ENCODE data around the gene THSD8.

THSD8 gene

GRCh38 chr19:12825254-12826131, 23.6 kb downstream of the THSD8 start:
- TF ChIP-seq, protein P1, sequence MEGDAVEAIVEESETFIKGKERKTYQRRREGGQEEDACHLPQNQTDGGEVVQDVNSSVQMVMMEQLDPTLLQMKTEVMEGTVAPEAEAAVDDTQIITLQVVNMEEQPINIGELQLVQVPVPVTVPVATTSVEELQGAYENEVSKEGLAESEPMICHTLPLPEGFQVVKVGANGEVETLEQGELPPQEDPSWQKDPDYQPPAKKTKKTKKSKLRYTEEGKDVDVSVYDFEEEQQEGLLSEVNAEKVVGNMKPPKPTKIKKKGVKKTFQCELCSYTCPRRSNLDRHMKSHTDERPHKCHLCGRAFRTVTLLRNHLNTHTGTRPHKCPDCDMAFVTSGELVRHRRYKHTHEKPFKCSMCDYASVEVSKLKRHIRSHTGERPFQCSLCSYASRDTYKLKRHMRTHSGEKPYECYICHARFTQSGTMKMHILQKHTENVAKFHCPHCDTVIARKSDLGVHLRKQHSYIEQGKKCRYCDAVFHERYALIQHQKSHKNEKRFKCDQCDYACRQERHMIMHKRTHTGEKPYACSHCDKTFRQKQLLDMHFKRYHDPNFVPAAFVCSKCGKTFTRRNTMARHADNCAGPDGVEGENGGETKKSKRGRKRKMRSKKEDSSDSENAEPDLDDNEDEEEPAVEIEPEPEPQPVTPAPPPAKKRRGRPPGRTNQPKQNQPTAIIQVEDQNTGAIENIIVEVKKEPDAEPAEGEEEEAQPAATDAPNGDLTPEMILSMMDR (IDR thresholded peaks at IDR 0.05; ENCODE audit: low read length, missing control alignments): peak; percentile 34
- no peak overlapping the region for H3K4me3 ChIP-seq (replicated peaks; ENCODE audit: low read depth, low read length)
- DNase-seq (ENCODE audit: low read depth): no peak

DNA sequence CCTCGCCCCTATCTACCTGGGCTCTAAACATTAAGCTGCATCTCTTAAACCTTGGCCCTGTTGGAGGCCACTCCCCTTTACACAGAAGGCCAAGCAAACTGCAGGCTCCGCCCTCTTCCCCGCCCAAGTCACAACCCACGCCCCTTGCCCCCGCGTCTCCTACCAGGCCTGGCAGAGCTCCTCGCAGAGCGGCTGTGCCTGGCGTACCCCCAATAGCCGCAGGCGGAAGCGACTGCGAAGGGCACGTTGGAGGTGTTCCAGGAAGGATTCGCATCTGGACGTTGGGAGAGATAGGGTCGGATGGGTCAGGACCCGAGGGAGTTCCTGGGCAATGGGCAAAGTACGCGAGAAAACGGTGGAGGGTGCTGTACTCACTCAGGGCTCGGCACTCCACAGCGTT, 26.6 kb downstream of the THSD8 start:
- H3K4me3 ChIP-seq (replicated peaks; ENCODE audit: low read depth, low read length): no peak overlapping the region
- peak; percentile 29 for DNase-seq (ENCODE audit: low read depth)
- TF ChIP-seq, protein P1 (IDR thresholded peaks at IDR 0.05; ENCODE audit: low read length, missing control alignments): no peak

DNA sequence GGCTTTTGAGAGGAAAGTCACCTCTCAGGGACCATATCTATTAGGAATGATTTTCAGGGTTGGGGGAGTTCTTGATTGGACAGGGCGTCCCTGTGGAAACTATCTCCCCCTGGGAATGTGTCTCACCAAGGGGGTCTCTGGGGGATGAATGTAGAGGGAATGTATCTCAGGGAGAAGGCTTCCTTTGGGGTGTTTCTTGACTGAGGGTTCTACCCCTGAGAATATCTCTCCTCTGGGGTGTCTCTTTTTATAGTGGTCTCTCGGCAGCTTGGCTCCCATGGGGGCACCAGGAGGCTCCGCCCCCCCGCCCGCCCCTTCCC, 31.5 kb downstream of the THSD8 start:
- H3K4me3 ChIP-seq (replicated peaks; ENCODE audit: low read depth, low read length): no peak overlapping the region
- TF ChIP-seq, protein P1 (IDR thresholded peaks at IDR 0.05; ENCODE audit: low read length, missing control alignments): no peak
- DNase-seq (ENCODE audit: low read depth): no peak

DNA sequence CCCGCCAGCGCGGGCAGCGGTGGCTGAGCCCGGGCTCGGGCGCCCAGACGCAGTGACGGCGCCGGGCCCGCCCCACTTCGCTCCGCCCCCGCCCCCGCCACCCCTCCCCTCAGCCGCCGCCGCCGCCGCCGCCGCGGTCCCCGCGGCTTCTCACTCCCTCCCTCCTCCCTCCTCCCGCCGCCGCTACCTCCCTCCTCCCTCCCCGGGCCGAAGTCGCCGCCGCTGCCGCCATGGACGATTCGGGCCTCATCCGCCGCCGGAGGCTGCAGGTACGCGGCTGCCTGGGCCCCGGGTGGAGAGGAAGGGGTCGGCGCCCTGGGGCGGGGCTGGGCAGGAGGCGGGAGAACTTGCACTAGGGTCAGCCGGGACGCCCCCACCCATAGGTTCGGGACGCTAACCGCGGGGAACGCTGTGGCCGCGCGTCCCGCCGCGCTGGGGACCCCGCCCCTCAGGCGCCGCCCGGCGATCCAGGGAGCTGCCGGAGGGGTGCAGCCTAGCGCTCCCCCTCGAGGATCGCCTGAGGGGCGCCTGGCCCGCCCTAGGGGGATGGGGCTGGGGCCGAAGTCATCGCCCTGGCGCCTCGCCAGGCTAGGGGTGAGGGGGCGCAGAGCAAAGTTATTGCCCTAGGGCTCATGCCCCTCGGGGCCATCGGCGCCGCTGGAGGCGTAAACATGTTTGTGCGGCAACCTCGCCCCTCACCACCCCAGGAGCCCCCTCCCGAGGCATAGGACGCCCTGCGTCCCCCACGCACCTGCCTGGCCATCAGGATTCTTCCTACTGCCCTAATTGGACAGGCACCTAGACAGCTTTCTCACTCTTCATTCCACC, 32.1 kb downstream of the THSD8 start:
- TF ChIP-seq, protein P1 (IDR thresholded peaks at IDR 0.05; ENCODE audit: low read length, missing control alignments): no peak
- DNase-seq (ENCODE audit: low read depth): no peak
- H3K4me3 ChIP-seq (replicated peaks; ENCODE audit: low read depth, low read length): peak overlapping the region; percentile 37

DNA sequence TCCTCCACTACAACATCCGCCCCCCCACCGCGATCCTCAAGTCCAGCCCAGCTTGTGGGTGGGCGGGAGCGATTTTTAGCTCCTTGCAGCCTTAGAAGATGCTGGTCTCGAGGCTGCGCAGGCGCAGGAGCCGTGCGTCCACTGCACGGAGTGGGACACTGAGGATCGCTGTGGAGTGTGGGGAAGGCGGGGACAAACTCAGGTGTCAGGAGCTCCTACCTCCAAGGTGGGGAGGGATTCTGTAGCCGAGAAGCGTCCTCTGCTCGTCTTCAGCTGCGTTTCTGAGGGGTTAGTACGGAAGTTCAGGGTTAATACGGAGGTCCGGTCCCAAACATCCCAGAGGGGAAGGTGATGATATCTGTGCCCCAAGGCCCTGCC, 32.7 kb downstream of the THSD8 start, which contains the start of gene RTBDN:
Gene RTBDN, minus strand, starts transcription at position 14 of the 378 bp plus-strand sequence. CDS start 4,600 bp downstream, outside the sequence.
- no peak for DNase-seq (ENCODE audit: low read depth)
- peak within 1 kb of the TSS; percentile 37 for H3K4me3 ChIP-seq (replicated peaks; ENCODE audit: low read depth, low read length)
- TF ChIP-seq, protein P1 (IDR thresholded peaks at IDR 0.05; ENCODE audit: low read length, missing control alignments): no peak

DNA sequence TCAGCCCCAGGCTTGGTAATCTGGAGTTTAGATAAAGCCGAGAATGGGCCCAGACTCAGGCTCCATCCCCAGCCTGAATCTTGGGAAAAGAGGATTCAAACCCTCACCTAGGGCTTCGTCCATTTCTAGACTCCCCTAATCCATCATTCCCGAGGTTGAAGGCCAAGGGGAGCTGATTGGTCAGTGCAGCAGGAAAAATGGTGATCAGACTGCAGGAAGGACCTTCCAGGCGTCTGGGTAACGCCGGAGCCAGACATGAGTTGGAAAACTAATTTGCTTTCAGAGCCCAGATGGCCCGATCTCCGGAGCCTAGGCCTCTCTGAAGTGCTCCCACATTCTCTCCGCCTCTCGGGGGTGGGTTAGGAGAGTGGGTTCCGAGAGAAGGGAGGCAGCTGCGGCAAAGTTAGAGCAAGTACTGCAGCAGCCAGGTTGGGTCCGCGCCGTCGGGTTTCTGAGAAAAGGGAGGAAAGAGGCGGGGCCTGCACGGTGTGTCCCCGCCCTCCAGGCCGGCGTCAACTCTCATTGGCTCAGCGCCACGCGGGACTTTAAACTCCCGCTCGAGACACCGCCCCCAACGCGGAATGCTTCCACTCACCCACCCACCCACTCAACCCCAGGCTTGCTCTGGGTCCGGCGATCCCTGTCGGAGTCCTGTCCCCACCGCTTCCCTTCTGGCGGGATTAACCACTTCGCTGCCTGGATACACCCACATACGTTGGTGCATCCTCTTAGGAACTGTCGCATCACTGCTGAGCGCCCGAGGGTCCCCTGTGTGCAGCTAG, 33.3 kb downstream of the THSD8 start:
- DNase-seq (ENCODE audit: low read depth): no peak
- H3K4me3 ChIP-seq (replicated peaks; ENCODE audit: low read depth, low read length): no peak overlapping the region
- TF ChIP-seq, protein P1 (IDR thresholded peaks at IDR 0.05; ENCODE audit: low read length, missing control alignments): no peak
